Uterus (tissue), 4 donors: ENCODE measurements around the gene CPNE4. TPM values are rescaled to one million over a fixed set of nuclear protein-coding genes. Genes with fewer than 3 reads are reported as not detected.

Experiments
- DNase-seq, 2 donors: peaks; one replicate each; pipeline ENCODE4 v3.0.0-alpha.2; 2019 to 2020
- H3K27ac ChIP-seq, 2 donors: fragments of 200-600 bp; sonication (generic); 1 replicate in 1 of 2; 2 replicates in 1 of 2; pipeline ENCODE4 v1.5.1; 2016 to 2018
- H3K27me3 ChIP-seq, 2 donors: fragments of 200-600 bp; sonication (generic); one replicate each; pipeline ENCODE4 v1.5.1; 2018 to 2019; ENCODE audit warnings: control low read depth in 1 of 2
- H3K36me3 ChIP-seq, 2 donors: fragments of 200-600 bp; sonication (generic); one replicate each; pipeline ENCODE4 v1.5.1; 2019; ENCODE audit warnings: control low read depth in 1 of 2
- H3K4me1 ChIP-seq, 2 donors: fragments of 200-600 bp; sonication (generic); one replicate each; pipeline ENCODE4 v1.5.1; 2018 to 2019; ENCODE audit warnings: control low read depth in 1 of 2
- H3K4me3 ChIP-seq, 2 donors: fragments of 200-600 bp; sonication (generic); 1 replicate in 1 of 2; 2 replicates in 1 of 2; pipeline ENCODE4 v1.5.1; 2018 to 2019; ENCODE audit warnings: mild to moderate bottlenecking in 1 of 2
- H3K9me3 ChIP-seq, 2 donors: fragments of 200-600 bp; sonication (generic); one replicate each; pipeline ENCODE4 v1.5.1; 2019; ENCODE audit warnings: control low read depth in 1 of 2
- CTCF ChIP-seq, 4 experiments: fragments of 200-600 bp in 2 of 4; fragments of 450-650 bp in 2 of 4; sonication (generic) in 2 of 4; IDR thresholded peaks; one replicate each; pipeline ENCODE4 v1.5.1; 2016 to 2019; ENCODE audit warnings: antibody characterized with exemption in 4 of 4, mild to moderate bottlenecking in 2 of 4, moderate library complexity in 1 of 4
- POLR2A ChIP-seq, 2 donors: fragments of 450-650 bp; IDR thresholded peaks; one replicate each; pipeline ENCODE4 v1.6.1; 2016; ENCODE audit warnings: antibody characterized with exemption in 2 of 2, mild to moderate bottlenecking in 1 of 2, moderate library complexity in 1 of 2
- intact Hi-C: fragments of 100-400 bp; cut with DNase I; formaldehyde crosslinking; loops from one replicate; pipeline ENCODE4 v1.15.1; 2023; ENCODE audit warnings: low total_unique reads
- total RNA-seq, 4 donors: library from RNA; depleted of rRNA in 3 of 4; stranded (reverse); fragments of >200 nt in 3 of 4; gene quantifications; one replicate each; pipeline versions ENCODE4 v1.1.0 to v1.2.4, GENCODE V29; 2014 to 2023
- donor health status: DM: yes; HTN: yes; CAD: no.

CPNE4 gene
- total RNA-seq, 4 donors from 2014 or later, result 0.35 TPM; not detected in 3

- no peak overlapping the region for H3K4me3 ChIP-seq
- intact Hi-C loops, result no loop called here
- H3K4me1 ChIP-seq, result no peaks in the 10 kb centered on the region
- no peak for DNase-seq
- no peak for TF ChIP-seq POLR2A (IDR thresholded peaks at IDR 0.05)
- no peak for TF ChIP-seq CTCF (IDR thresholded peaks at IDR 0.05)
- no peaks in the 10 kb centered on the region for H3K27me3 ChIP-seq
- H3K9me3 ChIP-seq, result no peaks in the 10 kb centered on the region
- no peaks in the 10 kb centered on the region for H3K36me3 ChIP-seq
- H3K27ac ChIP-seq, result no peak overlapping the region
Measured at GRCh38 chr3:131530388-131530787, 504.4 kb downstream of the CPNE4 start.

GRCh38 chr3:131526801-131527347, 507.9 kb downstream of the CPNE4 start:
- Histone ChIP-seq H3K4me1 (no peaks in the 10 kb centered on the region), H3K36me3 (no peaks in the 10 kb centered on the region), H3K27me3 (no peaks in the 10 kb centered on the region), H3K4me3 (peak overlapping the region in 1 of 2 donors; percentile 6), H3K27ac (no peak overlapping the region), H3K9me3 (no peaks in the 10 kb centered on the region)
- intact Hi-C loops, result no loop called here
- DNase-seq, result no peak
- no peak for TF ChIP-seq POLR2A (IDR thresholded peaks at IDR 0.05)
- no peak for TF ChIP-seq CTCF (IDR thresholded peaks at IDR 0.05)

DNA sequence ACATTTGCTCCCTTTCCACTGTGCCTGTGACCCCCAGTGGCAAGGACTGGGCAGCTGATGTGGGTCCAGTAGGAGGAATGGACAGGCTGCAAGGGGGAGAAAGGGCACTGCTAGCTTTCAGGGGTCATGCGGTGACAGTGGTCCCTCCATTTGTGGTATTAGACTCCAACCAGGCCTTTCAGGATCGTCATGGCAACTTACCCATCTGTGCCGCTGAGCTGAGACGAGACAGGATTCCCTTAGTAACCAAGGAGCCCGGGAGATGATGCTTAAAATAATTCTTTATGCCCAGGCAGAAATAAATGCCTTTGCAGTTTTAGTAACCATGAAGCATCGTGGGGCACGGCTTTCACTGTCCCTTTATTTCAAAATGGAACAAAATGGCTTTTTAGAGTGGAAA, 516.1 kb downstream of the CPNE4 start:
- no peaks in the 10 kb centered on the region for H3K4me1 ChIP-seq
- H3K9me3 ChIP-seq, result no peaks in the 10 kb centered on the region
- TF ChIP-seq POLR2A (IDR thresholded peaks at IDR 0.05), result no peak
- TF ChIP-seq CTCF (IDR thresholded peaks at IDR 0.05), result no peak
- DNase-seq, result no peak
- no peaks in the 10 kb centered on the region for H3K27me3 ChIP-seq
- intact Hi-C loops, result no loop called here
- H3K4me3 ChIP-seq, result no peak overlapping the region
- H3K36me3 ChIP-seq, result no peaks in the 10 kb centered on the region
- no peak overlapping the region for H3K27ac ChIP-seq

DNA sequence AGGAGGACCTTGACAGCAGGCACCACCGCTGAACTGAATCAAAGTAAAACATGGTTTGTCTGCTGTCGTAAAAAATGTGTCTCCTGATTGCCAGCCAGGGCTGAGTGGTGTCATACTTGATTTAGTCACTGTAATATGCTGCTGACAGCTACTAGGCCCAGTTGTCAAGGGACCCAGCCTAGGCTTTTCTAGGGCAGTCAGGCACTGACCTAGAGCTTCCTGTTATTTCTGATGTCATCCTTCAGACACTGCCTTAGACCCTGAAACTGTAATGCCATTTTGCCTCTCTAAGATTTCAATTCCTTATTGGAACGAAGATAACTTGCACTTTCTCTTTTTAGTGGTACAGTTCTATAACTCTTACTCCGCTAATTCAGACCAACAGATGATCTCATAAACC, 529.4 kb downstream of the CPNE4 start:
- no peak for TF ChIP-seq POLR2A (IDR thresholded peaks at IDR 0.05)
- no peak for TF ChIP-seq CTCF (IDR thresholded peaks at IDR 0.05)
- Histone ChIP-seq H3K27ac (no peak overlapping the region), H3K27me3 (no peaks in the 10 kb centered on the region), H3K4me1 (no peaks in the 10 kb centered on the region), H3K36me3 (no peaks in the 10 kb centered on the region), H3K9me3 (no peaks in the 10 kb centered on the region), H3K4me3 (no peak overlapping the region)
- no peak for DNase-seq
- intact Hi-C loops, result no loop called here

GRCh38 chr3:131503320-131503635, 531.5 kb downstream of the CPNE4 start:
- Histone ChIP-seq H3K36me3 (no peaks in the 10 kb centered on the region), H3K27me3 (no peaks in the 10 kb centered on the region), H3K4me1 (no peaks in the 10 kb centered on the region), H3K27ac (peak overlapping the region; percentile 58 to 77), H3K9me3 (no peaks in the 10 kb centered on the region), H3K4me3 (peak overlapping the region; percentile 55 to 67)
- intact Hi-C loops, result no loop called here
- TF ChIP-seq CTCF (IDR thresholded peaks at IDR 0.05), result no peak
- no peak for TF ChIP-seq POLR2A (IDR thresholded peaks at IDR 0.05)
- DNase-seq, result no peak
